Measurements from ENCODE around the gene ABCB1.
A peak's percentile ranks its signal among the peaks of the same experiment; 100 is the strongest.
"Not testable (repeated sequence)": the region's sequence is repeated elsewhere in the genome, so short reads cannot be mapped to it uniquely, and the experiment has no call there.

Gene ABCB1

GRCh38 chr7:87511510-87511909, 89.2 kb downstream of the ABCB1 start:
- DNase-seq = no peak

- DNase-seq = no peak
These were observed 90.2 kb downstream of the ABCB1 start for GRCh38 chr7:87510411-87510875.

- no peak for DNase-seq
These were observed 93.2 kb downstream of the ABCB1 start for GRCh38 chr7:87507446-87507845.

GRCh38 chr7:87506246-87507180, 94.2 kb downstream of the ABCB1 start:
- DNase-seq = peak; percentile 29

- DNase-seq = no peak
These were observed 95.0 kb downstream of the ABCB1 start for GRCh38 chr7:87505557-87506245.

GRCh38 chr7:87505122-87505521, 95.6 kb downstream of the ABCB1 start:
- DNase-seq = no peak

- no peak for DNase-seq
These were observed 101.2 kb downstream of the ABCB1 start for GRCh38 chr7:87499494-87499893.

GRCh38 chr7:87498893-87499292, 101.8 kb downstream of the ABCB1 start:
- DNase-seq = no peak

GRCh38 chr7:87497482-87497881, 103.2 kb downstream of the ABCB1 start:
- no peak for DNase-seq

- no peak for DNase-seq
These were observed 105.3 kb downstream of the ABCB1 start for GRCh38 chr7:87495366-87495765.

GRCh38 chr7:87494454-87494853, 106.2 kb downstream of the ABCB1 start:
- no peak for DNase-seq

- DNase-seq = no peak
These were observed 117.6 kb downstream of the ABCB1 start for GRCh38 chr7:87483131-87483530.

- DNase-seq = no peak
These were observed 118.6 kb downstream of the ABCB1 start for GRCh38 chr7:87482115-87482514.

- DNase-seq = peak; percentile 51
These were observed 120.3 kb downstream of the ABCB1 start for GRCh38 chr7:87480386-87480785.

- DNase-seq = peak; percentile 35
These were observed 120.7 kb downstream of the ABCB1 start for GRCh38 chr7:87479951-87480350.

- DNase-seq = no peak
These were observed 124.5 kb downstream of the ABCB1 start for GRCh38 chr7:87476179-87476557.

- DNase-seq = peak; percentile 32
These were observed 125.1 kb downstream of the ABCB1 start, which contains the start of gene ABCB4 for GRCh38 chr7:87475359-87476178. TSS of gene ABCB4 (minus strand) at chr7:87475680. CDS start at chr7:87475465, 215 bp downstream.

- peak; percentile 63 for DNase-seq
These were observed 125.9 kb downstream of the ABCB1 start for GRCh38 chr7:87474533-87475358.

- peak; percentile 44 for DNase-seq
These were observed 126.7 kb downstream of the ABCB1 start for GRCh38 chr7:87473986-87474385.

GRCh38 chr7:87473192-87473591, 127.5 kb downstream of the ABCB1 start:
- DNase-seq = no peak

GRCh38 chr7:87471473-87471872, 129.2 kb downstream of the ABCB1 start:
- peak; percentile 63 for DNase-seq

GRCh38 chr7:87469204-87469603, 131.5 kb downstream of the ABCB1 start:
- not testable (repeated sequence) for DNase-seq
